Lower leg skin (tissue), 4 donors: ENCODE measurements around the gene RNF111. TPM values are rescaled to one million over a fixed set of nuclear protein-coding genes. Genes with fewer than 3 reads are reported as not detected.

Experiments
- DNase-seq, 2 donors: peaks; one replicate each; pipeline ENCODE4 v3.0.0-alpha.2; 2019; ENCODE audit warnings: low spot score in 2 of 2
- H3K4me3 ChIP-seq: fragments of 200-600 bp; sonication (generic); 2 replicates; pipeline ENCODE4 v1.5.1; 2017; ENCODE audit warnings: mild to moderate bottlenecking, low read depth; ENCODE audit not compliant: poor library complexity, severe bottlenecking
- CTCF ChIP-seq, 3 donors: fragments of 450-650 bp; IDR thresholded peaks; one replicate each; pipeline ENCODE4 v1.5.1; 2016; ENCODE audit warnings: antibody characterized with exemption in 3 of 3, mild to moderate bottlenecking in 3 of 3, moderate library complexity in 2 of 3
- POLR2A ChIP-seq, 2 donors: fragments of 450-650 bp; IDR thresholded peaks; one replicate each; pipeline ENCODE4 v1.6.1; 2016 to 2017; ENCODE audit warnings: antibody characterized with exemption in 2 of 2, mild to moderate bottlenecking in 1 of 2, moderate library complexity in 1 of 2
- WGBS, 2 donors: methylation state at CpG; one replicate each; pipeline ENCODE4 v1.1.5; 2018; 5-methylcytosine and 5-hydroxymethylcytosine counted together
- intact Hi-C: fragments of 100-400 bp; cut with DNase I; formaldehyde crosslinking; loops from one replicate; pipeline ENCODE4 v1.15.0; 2023; ENCODE audit warnings: low total_unique reads
- total RNA-seq, 4 donors: library from RNA; depleted of rRNA; stranded (reverse); fragments of >200 nt; gene quantifications; one replicate each; pipeline ENCODE4 v1.1.0, GENCODE V29; 2016

The RNF111 gene
- total RNA-seq, 4 donors from 2014 or later: 14.9 to 27.9 (median 22.6) TPM

- DNase-seq: no peak
- TF ChIP-seq CTCF (IDR thresholded peaks at IDR 0.05): no peak
- TF ChIP-seq POLR2A (IDR thresholded peaks at IDR 0.05): no peak
- intact Hi-C loops: no loop called here
- WGBS, 2 donors: 94 to 98% methylated on average over 1 of the region's 1 CpG
- no peak overlapping the region for H3K4me3 ChIP-seq
Measured at GRCh38 chr15:59022188-59022587, 34.7 kb downstream of the RNF111 start.

- no peak overlapping the region for H3K4me3 ChIP-seq
- 93 to 94% methylated on average over 3 of the region's 3 CpGs for WGBS, 2 donors
- TF ChIP-seq POLR2A (IDR thresholded peaks at IDR 0.05) (no peak), CTCF (IDR thresholded peaks at IDR 0.05) (no peak)
- no peak for DNase-seq
- intact Hi-C loops: no loop called here
Measured at GRCh38 chr15:59026207-59026606, 38.7 kb downstream of the RNF111 start.

- WGBS, 2 donors: 95 to 98% methylated on average over 4 of the region's 4 CpGs
- no peak overlapping the region for H3K4me3 ChIP-seq
- intact Hi-C loops: no loop called here
- no peak for DNase-seq
- no peak for TF ChIP-seq POLR2A (IDR thresholded peaks at IDR 0.05)
- TF ChIP-seq CTCF (IDR thresholded peaks at IDR 0.05): no peak
Measured at GRCh38 chr15:59028387-59028955, 41.0 kb downstream of the RNF111 start.

GRCh38 chr15:59029554-59029953 is 42.1 kb downstream of the RNF111 start:
- no peak for TF ChIP-seq POLR2A (IDR thresholded peaks at IDR 0.05)
- no peak for TF ChIP-seq CTCF (IDR thresholded peaks at IDR 0.05)
- DNase-seq: no peak
- no peak overlapping the region for H3K4me3 ChIP-seq
- 79 to 80% methylated on average over 1 of the region's 1 CpG for WGBS, 2 donors
- intact Hi-C loops: no loop called here

GRCh38 chr15:59035201-59035600 is 47.7 kb downstream of the RNF111 start:
- H3K4me3 ChIP-seq: no peak overlapping the region
- intact Hi-C loops: no loop called here
- TF ChIP-seq POLR2A (IDR thresholded peaks at IDR 0.05): no peak
- no peak for TF ChIP-seq CTCF (IDR thresholded peaks at IDR 0.05)
- WGBS, 2 donors: 92 to 98% methylated on average over 3 of the region's 3 CpGs
- no peak for DNase-seq

GRCh38 chr15:59039225-59039624 is 51.8 kb downstream of the RNF111 start:
- TF ChIP-seq POLR2A (IDR thresholded peaks at IDR 0.05) (no peak), CTCF (IDR thresholded peaks at IDR 0.05) (no peak)
- no peak for DNase-seq
- whole genome bisulfite sequencing, 2 donors: 73 to 87% methylated on average over 2 of the region's 2 CpGs
- H3K4me3 ChIP-seq: no peak overlapping the region
- intact Hi-C loops: no loop called here
